Measurements from ENCODE around the gene PIP4K2C.
"Not testable (repeated sequence)": the region's sequence is repeated elsewhere in the genome, so short reads cannot be mapped to it uniquely, and the experiment has no call there.

The PIP4K2C gene

DNA sequence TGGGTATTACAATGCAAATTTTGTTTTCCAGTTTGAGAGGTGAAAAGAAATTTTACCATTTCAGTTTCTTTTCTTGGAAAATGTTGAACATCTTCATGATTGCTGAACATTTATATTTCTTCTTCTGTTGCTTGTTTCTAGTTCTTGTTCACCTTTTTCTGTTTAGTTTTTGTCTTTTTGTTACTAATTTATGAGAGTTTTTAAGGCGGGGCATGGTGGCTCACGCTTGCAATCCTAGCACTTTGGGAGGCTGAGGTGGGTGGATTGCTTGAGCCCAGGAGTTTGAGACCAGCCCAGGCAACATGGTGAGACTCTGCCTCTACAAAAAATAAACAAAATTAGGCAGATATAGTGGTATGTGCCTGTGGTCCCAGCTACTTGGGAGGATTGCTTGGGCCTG lies 30.5 kb upstream of the PIP4K2C start:
- DNase-seq = no peak

DNA sequence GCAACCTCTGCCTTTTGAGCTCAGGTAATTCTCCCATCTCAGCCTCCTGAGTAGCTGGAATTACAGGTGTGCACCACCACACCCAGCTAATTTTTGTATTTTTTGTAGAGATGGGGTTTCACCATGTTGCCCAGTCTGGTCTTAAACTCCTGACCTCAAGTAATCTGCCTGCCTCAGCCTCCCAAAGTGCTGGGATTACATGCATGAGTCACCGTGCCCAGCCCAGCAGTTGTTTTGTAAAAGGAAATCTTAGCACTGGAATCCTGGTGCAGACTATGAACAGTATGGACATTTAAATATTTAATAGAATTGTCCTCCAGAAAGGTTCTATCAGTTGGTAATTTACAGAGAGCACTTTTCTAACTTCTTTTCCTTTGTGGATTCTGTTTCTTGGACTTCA lies 29.9 kb upstream of the PIP4K2C start:
- DNase-seq = not testable (repeated sequence)

DNA sequence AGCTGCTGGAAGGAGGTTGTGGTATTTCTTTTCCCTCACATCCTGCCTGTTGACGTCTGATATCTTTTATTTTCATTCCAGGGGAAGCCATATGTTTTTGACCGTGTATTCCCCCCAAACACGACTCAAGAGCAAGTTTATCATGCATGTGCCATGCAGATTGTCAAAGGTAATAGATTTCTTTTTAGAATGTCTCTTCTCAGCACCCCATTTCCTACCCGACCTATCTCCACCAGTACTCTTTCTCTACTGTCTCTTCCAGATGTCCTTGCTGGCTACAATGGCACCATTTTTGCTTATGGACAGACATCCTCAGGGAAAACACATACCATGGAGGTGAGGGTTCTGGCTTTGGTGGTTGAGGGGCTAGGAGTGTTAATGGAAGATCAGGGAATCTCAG lies 27.6 kb upstream of the PIP4K2C start:
- DNase-seq = no peak

DNA sequence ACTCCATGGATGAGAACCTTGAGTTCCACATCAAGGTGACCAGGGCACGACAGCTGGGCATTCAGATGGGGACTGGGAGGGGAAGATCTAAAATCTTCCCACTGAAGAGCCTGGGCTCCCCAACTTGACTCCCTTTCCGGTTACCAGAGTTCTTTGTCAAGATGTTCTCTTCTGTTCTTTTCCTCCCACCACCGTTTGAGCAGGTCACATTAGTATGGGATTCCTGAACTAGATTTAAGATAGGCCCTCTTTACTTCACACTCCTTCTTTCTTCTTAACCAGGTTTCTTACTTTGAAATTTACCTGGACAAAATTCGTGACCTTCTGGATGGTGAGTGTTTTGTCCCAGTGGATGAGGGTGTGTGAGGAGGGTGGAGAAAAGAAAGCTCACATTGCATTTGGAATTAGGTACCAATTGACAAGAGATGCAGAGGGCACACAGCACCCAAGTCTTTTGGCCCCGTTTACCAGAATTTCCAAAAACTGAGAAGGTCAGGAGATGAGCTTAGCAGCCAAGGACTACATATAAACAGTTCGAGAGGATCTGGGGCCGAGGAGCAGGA lies 26.7 kb upstream of the PIP4K2C start:
- no peak for DNase-seq

DNA sequence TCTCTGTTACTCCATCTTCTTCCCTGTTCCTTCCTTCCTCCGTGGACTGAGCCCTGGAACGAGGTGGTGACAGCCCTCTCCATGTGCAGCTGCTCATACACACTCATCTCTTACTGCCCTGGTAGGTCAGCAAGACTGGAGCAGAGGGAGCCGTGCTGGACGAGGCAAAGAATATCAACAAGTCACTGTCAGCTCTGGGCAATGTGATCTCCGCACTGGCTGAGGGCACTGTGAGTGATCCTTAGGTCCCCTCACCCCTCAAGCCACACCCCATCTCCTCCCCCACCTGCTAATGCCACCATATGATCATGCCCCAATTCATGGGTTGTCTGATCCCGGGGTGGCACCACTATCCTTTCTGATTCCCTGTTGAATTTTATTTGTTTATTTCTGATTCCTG lies 22.2 kb upstream of the PIP4K2C start:
- DNase-seq = no peak

DNA sequence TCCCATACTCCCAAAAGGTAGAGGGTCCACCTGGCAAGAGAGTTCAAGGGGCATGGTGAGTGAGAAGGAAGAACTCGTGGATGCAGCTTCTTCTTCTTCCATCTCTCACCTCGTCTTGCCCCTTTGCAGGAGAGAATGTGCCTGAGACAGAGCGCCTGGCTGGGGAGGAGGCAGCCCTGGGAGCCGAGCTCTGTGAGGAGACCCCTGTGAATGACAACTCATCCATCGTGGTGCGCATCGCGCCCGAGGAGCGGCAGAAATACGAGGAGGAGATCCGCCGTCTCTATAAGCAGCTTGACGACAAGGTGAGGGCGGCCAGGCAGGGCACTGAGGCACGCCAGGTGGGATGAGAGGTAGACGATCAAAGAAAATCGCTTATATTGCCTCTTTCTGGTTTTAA lies 21.1 kb upstream of the PIP4K2C start:
- DNase-seq = no peak

DNA sequence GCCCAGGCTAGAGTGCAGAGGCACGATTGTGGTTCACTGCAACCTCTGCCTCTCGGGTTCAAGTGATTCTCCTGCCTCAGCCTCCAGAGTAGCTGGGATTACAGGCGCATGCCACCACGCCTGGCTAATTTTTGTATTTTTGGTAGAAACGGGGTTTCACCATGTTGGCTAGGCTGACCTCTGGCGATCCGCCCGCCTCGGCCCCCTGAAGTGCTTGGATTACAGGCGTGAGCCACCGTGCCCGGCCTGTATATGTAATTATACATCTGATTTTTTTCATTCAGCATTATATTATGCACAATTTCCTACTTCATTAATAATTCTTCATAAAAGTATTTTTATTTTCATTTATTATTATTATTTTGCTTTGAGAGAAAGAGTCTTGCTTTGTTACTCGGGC lies 20.6 kb upstream of the PIP4K2C start:
- DNase-seq = not testable (repeated sequence)

DNA sequence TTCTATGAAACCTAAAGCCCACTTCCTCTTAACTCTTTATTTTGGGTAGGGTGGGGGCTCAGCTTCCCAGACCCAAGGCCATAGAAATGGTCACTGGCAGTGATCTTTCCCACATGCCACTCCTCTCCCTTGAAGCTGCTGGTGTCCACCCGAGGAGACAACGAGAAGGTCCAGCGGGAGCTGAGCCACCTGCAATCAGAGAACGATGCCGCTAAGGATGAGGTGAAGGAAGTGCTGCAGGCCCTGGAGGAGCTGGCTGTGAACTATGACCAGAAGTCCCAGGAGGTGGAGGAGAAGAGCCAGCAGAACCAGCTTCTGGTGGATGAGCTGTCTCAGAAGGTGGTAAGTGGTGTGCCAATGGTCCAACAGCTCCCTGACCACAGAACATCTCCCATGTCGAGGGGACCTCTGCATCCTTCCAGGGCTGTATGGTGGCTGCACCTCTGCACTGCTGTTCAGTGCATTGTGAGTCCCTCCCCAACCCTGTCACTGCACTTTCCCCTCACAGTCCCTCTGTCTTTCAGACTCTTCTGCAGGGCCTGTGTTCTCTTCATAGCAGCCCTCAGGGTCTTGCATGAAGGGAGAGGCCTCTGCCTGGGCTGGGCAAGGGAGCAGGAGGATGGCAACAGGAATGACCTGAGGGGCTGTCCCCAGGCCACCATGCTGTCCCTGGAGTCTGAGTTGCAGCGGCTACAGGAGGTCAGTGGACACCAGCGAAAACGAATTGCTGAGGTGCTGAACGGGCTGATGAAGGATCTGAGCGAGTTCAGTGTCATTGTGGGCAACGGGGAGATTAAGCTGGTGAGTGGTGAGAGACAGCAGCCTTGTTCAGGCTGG lies 18.8 kb upstream of the PIP4K2C start:
- no peak for DNase-seq

DNA sequence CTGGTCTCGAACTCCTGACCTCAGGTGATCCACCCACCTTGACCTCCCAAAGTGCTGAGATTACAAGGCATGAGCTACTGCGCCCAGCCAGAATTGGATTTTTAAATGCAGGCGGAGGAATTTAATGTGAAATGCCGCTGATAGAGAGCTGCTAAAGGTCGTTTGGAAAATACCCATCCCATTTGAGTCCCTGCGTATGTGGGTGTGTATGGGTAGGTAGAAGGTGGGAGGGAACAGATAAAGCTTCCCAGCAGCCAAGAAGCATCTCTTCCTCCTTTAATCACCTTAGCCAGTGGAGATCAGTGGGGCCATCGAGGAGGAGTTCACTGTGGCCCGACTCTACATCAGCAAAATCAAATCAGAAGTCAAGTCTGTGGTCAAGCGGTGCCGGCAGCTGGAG lies 16.2 kb upstream of the PIP4K2C start:
- DNase-seq = no peak

DNA sequence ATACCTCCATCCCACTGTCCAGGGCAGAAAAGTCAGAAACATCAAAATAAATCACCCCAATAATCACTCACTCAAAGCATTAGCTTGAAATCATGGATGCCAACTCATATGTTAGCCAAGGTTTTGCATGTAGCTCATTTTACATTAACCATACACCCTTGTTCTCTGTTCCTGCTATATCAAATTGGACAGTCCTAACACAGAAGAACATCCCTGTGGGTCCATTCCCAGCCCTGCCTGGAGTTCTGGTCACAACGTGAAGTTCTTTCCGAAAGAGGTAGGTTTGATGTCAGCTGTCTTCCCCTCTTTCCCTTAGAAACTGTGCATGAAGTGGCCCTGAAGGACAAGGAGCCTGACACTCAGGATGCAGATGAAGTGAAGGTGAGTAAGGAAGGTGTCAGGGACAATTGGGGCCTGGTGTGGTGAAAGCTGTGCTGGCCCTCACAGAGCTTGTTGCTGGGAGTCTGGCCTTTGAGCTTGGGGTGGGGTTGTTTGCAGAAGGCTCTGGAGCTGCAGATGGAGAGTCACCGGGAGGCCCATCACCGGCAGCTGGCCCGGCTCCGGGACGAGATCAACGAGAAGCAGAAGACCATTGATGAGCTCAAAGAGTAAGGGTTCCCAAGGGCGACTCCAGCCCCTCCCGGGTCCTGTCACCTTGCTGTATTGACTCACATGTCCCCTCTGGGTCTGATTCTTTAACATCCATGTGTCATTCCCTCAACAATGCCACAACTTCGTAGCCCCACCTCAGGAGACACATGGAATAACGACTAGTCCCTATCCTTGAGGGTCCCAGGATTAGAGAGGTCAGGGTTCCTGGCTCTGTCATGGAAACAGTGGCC lies 15.0 kb upstream of the PIP4K2C start:
- DNase-seq = no peak

DNA sequence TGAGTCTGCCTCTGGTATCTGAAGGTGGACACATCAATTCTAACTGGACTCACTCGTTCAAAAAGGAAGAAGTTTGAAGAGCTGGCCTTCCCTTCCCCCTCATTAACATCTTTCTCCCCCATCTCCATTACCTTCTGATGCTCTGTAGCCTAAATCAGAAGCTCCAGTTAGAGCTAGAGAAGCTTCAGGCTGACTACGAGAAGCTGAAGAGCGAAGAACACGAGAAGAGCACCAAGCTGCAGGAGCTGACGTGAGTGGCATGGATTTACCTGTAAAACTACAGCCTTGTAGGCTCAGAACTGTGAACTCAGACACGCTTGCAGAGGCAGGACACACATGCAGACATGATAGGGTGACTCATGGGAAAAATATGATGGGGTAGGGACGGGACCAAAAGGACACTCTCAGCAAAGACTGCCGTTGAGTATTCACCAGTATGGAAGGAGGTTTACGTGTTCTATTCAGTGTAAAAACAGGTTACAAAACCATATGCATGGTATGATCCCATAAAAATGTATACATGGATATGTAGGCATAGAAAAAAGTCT lies 14.3 kb upstream of the PIP4K2C start:
- DNase-seq = no peak

DNA sequence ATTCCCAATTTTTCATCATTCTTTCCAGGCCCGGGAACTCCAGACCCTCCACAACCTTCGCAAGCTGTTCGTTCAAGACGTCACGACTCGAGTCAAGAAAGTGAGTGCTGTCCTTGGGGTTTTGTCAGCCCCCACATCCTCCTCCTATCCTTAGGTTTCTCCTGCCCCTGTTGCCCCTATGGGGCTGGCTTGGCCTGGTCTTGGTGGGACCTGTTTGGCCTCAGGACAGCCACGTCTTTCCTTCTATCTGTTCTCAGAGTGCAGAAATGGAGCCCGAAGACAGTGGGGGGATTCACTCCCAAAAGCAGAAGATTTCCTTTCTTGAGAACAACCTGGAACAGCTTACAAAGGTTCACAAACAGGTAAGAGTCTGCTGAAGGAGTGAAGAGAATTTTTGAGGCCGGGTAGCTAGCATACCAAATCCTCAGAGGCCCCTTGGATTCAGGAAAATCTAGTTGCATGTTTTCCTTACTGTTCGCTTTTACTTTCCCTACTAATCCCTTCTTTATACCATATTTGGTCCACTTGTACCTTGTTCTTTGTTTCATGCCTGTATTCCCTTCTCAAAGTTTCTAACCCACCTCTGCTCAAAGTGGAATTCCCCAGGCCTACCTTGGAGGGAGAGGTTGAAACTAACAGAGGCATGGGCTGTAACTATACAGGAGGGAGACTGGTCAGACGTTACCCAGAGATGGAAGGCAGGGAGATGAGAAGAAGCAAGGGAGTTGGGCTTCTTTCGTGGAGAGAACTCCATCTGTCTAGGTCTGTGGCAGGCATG lies 12.8 kb upstream of the PIP4K2C start:
- no peak for DNase-seq

DNA sequence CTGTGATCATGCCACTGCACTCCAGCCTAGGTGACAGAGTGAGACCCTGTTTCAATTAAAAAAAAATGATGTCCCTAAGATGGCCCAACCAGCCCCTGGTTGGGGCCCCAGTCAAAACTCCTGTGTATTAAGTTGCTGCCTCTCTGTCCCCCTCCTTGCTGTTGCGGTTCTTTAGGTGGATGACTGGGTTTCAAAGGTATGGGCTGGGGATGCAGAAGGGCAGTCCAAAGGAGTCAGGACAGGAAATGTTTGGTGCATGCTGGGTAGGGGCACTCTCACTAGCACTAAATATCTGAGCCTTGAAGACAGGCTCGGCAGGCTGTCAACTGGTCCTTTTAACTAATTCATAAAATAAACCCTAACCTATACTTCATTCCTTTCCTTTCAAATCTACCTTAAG lies 12.0 kb upstream of the PIP4K2C start:
- DNase-seq = no peak

DNA sequence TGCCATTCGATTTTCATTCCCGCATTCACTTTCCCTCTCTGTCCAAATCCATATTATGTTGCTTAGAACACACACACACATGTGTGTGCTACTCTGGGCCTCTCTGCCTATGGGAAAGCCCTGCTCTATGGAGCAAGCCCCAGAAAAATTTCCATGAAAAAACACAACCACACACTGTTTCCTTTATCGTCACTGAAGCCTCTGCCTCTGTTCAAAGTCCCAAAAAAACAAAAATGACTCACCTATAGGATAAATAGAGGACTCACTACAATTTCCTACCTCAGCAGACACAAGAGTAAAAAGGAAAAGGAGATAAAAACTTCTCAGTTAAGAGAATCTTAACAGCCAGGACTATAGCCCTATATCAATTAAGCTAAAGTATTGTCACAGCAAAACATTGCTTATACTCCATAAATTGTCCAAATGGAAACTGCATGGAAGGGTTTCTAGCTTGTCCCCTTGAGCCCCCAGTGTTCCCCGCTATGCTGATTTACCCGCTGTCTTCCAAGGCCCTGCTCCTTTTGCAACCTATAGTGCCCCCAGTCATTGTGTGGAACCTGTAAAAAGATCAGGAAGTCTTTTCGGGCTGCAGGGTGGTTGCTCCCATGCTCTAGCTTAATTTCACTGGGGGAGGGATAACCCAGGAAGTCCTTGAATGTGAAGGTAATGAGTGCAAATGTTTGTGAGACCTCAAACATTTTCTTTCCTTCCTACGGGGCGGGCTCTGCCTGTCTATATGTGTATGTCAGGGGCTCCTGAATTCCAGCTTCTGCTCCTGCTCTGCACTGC lies 11.1 kb upstream of the PIP4K2C start:
- DNase-seq = no peak

DNA sequence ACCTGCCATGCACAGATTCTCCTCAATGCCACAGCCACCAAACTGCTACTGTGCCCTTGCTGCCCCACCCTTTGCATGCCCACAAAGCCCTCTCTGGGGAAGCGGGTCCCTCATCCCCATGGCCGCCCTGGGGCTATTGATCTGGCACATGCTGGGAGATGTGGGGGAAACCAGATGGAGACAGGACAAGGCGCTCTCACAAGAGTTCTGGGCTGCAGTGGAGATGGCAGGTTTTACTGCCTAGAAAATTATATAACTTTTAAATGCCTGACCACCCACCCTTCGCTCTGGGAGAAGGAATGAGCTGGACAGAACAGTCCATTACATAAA lies 10.6 kb upstream of the PIP4K2C start:
- DNase-seq = no peak

DNA sequence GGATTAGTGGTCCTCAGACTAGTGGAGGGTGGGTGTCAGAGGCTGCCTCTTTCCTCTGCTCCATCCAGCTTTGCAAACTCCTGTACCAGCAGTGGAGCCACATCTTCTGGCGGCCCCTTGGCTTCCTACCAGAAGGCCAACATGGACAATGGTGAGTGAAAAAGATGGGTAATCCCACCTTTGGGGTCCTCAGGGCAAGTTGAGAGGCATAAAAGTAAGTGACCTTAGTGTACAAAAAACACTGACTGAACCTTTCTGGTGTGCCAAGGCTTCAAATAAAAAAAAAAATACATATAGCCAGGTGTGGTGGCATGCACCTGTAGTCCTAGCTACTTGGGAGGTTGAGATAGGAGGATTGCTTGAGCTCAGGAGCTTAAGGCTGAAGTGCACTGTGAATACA lies 9.2 kb upstream of the PIP4K2C start:
- DNase-seq = no peak

DNA sequence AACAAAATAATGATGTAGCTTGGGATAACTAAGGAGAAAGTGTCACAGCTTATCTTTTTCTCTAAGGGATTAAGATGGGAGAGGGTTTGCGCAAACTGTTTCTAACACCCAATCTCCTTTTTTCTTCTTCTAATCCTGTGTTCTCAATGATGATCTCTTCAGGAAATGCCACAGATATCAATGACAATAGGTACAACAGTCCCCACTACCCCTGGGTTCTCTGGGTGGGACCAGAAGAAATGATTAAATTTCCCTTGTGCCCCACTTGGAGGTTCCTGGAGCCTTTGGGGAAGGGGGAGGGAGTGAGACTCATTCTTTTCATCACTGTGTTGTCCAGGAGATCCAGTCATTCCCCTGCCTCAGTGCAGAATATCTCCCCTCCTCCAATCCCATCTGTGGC lies 8.6 kb upstream of the PIP4K2C start:
- no peak for DNase-seq

DNA sequence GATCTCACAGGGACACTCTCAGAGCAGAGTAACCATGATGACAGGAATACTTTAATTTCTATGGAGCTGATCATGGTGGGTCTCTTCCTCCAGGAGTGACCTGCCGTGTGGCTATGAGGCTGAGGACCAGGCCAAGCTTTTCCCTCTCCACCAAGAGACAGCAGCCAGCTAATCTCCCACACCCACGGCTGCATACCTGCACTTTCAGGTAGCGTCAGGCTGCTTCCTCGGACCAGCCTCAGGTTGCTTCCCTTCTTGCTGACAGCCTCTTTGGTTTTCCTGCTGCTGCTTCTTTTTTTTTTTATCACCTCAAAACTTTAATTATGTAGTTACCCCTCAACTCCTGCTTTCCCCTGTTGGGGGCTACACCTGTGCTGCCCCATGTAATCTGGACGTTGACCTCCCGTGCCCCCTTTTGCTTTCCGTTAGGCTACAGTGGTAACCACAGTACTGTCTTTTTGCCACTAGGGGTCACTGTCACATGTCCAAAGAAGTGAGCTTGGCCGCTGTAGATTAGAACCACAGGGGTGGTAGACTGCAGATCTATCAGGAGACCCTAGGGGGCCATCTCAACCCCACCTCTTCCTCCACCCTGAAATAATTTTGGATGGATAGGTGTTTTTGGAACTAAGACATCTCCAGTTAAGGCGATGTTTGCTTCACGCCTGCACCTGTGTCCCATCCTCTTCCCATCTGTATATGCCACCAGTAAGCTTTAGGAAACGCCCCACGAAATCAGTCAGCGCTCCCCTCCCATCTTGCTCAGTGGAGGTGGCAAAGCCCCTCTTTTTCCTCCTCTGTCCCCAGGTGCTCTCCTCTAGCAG lies 7.8 kb upstream of the PIP4K2C start:
- peak; percentile 31 to 76 (median 58) for DNase-seq

DNA sequence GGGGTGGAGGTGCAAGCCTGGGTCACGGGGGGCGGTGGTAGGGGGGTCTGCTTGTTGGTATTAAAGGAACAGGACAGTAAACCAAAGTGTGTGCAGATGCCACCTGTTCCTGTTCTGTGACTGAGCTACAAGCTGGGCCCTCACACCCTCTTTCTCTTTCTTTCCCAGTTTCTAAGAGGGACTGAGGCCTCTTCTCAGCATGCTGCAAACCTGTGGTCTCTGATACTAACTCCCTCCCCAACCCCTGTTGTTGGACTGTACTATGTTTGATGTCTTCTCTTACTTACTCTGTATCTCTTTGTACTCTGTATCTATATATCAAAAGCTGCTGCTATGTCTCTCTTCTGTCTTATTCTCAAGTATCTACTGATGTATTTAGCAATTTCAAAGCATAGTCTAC lies 6.9 kb upstream of the PIP4K2C start:
- no peak for DNase-seq

DNA sequence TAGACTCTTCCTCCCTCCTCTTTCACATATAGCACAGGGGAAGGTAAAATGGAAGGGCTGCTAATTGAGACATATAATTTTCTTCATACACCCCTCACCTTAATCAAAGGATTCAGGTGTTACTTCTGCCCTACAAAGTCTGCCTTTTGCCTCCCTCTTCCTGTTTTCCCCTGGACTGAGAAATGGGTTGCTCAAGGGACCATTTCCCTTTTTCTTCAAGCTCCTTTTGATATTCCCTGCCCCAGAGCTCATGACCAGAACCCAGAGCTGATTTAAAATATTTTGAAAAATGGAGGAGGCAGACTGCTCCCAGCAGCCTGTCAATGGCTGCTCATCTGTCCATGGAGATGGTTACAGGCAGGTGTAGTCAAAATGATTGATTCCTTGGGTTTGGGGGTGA lies 6.3 kb upstream of the PIP4K2C start:
- DNase-seq = no peak

DNA sequence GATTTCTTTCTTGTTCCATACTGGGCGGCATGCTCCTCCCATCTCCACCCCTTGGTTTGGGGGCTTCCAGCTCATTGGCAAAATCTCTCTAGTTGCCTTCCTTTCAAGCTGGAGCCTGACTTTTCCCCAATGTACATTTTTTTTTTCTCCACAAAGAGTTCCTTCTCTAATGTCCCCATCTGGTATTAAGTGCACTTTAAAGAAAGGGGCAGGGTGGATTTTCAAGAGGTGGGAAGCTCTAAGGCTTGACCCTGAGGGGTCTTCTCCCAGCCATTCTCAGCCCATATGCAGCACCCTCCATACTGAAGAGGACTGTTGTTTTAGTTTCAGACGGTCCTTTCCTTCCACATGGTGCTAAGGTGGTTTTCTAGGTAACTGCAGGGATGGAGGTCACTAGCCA lies 5.8 kb upstream of the PIP4K2C start:
- DNase-seq = no peak

Measured in T-helper 1 cell (primary cell).